ENCODE results near the gene HSPA8.

DNA sequence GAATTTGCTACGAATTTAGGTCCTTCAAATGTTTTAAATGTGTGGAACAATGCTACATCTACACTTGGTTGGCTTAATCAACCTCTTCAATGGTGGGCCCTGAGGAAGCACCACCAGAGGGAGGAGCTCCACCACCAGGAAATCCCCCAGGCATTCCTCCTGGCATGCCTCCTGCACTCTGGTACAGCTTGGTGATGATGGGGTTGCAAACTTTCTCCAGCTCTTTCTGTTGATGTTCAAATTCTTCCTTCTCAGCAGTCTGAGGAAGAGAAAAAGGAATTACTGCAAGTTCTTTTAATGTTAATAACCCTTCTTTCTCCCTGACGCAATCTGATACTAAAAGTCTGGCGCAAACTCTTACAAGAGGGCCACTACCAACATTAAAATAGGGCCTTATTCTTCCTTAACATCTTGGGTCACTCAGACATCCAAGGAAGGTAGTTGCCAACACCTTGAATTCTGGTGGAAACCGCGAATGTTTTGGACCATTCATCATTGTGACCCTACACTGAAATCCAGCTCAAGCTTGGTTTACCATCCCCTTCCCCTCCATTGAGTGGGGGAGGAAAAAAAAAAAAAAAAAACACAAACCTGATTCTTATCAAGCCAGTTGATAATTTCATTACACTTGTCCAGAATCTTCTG, 4.2 kb downstream of the HSPA8 start:
- TF ChIP-seq, protein P1, sequence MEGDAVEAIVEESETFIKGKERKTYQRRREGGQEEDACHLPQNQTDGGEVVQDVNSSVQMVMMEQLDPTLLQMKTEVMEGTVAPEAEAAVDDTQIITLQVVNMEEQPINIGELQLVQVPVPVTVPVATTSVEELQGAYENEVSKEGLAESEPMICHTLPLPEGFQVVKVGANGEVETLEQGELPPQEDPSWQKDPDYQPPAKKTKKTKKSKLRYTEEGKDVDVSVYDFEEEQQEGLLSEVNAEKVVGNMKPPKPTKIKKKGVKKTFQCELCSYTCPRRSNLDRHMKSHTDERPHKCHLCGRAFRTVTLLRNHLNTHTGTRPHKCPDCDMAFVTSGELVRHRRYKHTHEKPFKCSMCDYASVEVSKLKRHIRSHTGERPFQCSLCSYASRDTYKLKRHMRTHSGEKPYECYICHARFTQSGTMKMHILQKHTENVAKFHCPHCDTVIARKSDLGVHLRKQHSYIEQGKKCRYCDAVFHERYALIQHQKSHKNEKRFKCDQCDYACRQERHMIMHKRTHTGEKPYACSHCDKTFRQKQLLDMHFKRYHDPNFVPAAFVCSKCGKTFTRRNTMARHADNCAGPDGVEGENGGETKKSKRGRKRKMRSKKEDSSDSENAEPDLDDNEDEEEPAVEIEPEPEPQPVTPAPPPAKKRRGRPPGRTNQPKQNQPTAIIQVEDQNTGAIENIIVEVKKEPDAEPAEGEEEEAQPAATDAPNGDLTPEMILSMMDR (conservative IDR thresholded peaks at IDR 0.05; ENCODE audit: low read length): peak; percentile 27; the same call in 1 of the 2 replicates
- no peak for TF ChIP-seq EZH2phosphoT487 (IDR thresholded peaks at IDR 0.05; ENCODE audit: borderline replicate concordance, low read depth, low read length)

All from OCI-LY7 (cell line).